Left kidney (tissue), 8 donors: ENCODE measurements around the gene FOXR1. TPM values are rescaled to one million over a fixed set of nuclear protein-coding genes. Genes with fewer than 3 reads are reported as not detected.
A peak's percentile ranks its signal among the peaks of the same experiment; 100 is the strongest.

Experiments
- DNase-seq: peaks from one replicate; pipeline ENCODE4 v3.0.0-alpha.2; 2013
- long read RNA-seq, 8 donors: transcript quantifications; one replicate each; lab custom pipeline, GENCODE V29; 2026
- polyA plus RNA-seq: library from polyadenylated mRNA; unstranded; fragments of 120-200 nt; gene quantifications from one replicate; pipeline ENCODE4 v1.2.1, GENCODE V29; 2013; ENCODE audit not compliant: insufficient read length

Gene FOXR1
- 0.13 TPM for polyA plus RNA-seq
- long read RNA-seq, donor 1: 0 reads
- long read RNA-seq, donor 2: 0 reads
- long read RNA-seq, donor 3: 0 reads
- long read RNA-seq, donor 4: 0 reads
- long read RNA-seq, donor 5: 0 reads
- long read RNA-seq, donor 6: 0 reads
- long read RNA-seq, donor 7: 0 reads
- long read RNA-seq, donor 8: 0 reads

- no peak for DNase-seq
Measured at GRCh38 chr11:118971646-118972045, at the start of gene FOXR1. Gene FOXR1 (plus strand): TSS chr11:118971761. CDS start chr11:118971932, 171 bp downstream.

DNA sequence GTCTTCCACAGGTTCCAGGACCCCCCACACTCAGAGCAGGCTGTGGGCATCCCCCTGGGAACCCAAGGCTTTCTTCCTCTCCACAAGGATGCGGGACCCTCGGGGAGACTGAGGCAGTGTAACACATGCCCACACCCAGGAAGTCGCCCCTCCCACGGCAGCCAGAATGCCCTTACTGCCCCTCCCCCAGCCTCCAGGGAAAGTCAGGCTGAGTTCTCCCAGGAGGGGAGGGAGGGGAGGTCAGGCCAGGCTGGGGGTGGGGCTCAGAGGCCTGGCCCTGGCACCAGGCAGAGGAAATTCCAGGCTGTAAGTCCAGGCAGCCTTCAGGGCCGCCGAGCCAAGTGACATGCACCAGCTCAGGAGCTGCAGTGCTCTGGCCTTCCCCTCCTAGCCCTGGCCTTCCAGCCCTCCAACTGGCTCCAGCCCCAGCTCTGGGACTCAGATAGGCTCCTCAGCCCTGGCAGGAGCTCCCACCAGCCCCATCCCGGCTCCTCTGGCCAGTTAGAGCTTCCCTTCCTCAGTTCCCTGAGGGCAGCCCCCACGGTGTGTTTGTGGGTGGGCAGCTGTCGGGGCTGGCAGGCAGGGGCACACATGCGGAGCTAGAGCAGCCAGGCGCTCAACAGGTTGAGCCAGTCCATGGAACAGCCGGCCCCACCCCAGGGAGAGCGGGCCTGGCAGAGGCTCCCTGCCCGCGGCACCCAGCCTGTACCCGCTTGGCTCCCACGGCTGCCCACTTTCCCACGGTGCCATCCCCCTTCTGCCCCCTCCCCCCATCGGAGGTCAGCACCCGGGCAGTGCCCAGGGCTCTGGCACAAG, 49.4 kb upstream of the FOXR1 start:
- no peak for DNase-seq

- DNase-seq: no peak
Measured at GRCh38 chr11:118922745-118923627, 48.6 kb upstream of the FOXR1 start.

DNA sequence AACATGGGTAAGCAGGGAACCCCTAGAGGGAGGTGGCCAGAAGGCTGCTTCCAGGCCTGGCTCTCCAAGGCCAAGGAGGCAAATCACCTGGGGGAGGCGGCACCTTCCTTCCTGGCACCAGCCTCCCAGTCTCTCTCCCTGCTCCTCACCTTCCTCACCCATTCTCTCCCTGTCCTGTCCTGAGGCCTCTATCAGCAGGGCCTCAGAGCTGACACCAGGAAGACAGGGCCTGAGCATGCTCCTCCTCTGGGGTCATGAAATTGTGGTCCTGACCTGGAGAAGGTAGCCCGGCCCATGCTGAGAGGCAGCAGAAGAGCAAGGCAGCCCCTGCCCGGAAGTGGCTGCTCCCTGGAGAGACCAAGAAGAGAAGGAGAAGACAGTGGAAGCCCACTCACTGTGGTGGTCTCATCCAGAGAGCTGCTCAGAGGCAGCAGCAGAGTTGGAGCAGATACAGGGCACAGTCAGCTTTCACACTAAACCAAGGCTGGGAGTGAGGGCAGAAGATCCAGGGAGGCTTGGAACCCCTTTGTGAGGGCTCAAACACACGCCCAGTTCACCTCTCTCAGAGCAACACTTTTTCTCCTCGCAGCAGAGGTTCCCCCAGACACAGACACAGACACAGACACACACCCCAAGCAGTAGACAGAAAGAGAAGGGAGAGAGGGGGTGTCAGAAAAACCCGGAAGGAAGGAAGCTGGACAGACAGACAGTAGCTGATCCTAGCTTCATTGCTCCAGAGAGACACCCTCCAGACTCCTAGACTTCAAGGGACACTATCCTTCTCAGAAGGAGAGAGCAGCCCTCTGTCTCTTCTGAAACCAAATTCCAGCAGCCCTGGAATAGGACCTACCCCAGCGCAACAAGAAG, 47.6 kb upstream of the FOXR1 start:
- DNase-seq: no peak

DNA sequence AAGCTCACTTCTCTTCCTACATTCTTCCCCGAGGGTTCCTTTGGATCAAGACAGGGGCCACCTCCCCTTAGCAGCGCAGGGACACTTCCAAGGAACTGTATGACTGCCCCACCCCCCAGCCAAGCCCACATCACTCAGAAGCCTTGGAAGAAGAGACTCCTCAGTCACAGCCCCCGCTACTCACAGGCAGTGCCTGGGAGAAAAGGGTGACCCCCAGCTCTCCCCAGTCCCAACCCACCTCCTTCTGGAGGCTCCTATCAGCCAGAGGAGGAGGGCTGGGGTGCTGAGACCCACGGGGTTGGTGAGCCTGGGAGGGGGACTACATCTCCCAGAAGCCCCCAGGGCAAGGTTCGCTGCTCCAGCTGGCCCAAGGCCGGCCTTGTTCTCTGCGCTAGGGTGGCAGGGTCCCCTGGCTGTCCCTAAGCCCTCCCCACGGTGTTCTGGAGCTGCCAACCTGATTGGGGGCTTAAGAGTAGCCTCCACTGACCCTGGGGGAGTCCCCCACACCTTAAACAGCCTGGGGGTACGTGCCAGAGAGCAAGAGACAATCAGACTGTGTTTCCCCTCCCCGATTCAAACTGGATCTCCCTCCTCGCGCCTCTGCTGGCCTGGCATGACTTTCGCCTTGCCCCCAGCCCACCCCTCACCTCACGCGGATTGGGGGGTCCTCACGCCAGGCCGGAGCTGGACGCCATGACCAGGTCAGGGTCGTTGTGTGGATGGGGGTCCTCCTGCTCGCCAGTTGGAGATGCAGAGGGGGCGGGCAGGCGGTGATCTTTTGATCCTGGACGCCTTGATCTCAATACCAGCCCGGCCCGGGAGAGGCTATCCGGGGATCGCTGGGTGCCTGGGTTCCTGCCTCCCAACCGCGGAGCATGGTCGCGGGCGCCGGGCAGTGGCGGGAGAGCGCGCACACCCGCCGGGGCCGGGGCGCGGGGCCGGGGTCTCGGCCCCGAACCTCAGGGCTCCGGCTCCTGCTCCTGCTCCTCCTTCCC, 46.7 kb upstream of the FOXR1 start:
- no peak for DNase-seq

GRCh38 chr11:118927554-118928100, 43.9 kb upstream of the FOXR1 start:
- no peak for DNase-seq

DNA sequence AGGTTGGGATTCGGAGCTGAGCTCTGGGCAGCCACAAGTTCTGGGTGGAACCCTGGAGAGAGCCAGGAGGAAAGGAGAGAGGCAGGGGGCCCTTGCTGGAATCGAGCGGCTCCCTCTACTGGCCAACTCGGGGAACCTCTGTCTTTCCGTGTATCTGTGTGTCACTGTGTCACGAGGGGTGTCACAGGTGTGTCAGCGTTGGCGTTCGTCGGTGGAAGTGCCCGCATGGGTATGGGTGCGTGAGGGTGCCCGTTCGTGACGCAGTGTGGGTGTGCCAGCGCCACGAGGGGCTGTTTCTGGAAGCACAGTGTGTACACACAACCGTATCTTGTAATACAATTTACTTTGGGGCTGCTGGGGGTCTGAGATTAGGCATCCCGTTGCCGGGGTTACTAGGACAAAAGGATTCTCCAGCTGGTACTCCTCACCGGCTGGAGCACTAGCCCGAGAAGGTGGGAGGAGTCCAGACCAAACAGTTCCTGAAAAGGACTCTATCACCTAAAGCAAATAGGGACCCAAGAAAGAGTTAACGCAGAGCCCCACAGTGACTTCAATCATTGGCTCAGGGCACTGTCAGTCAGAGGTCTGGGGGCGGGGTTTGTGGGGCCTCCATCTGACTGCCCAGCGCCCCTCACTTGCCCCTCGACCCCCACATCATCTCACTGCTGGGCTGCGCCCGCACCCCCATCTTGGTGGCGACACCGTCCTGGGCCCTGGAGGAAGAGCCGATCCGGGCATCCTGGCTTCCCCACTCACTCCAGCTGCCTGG, 43.3 kb upstream of the FOXR1 start:
- DNase-seq: peak; percentile 98

DNA sequence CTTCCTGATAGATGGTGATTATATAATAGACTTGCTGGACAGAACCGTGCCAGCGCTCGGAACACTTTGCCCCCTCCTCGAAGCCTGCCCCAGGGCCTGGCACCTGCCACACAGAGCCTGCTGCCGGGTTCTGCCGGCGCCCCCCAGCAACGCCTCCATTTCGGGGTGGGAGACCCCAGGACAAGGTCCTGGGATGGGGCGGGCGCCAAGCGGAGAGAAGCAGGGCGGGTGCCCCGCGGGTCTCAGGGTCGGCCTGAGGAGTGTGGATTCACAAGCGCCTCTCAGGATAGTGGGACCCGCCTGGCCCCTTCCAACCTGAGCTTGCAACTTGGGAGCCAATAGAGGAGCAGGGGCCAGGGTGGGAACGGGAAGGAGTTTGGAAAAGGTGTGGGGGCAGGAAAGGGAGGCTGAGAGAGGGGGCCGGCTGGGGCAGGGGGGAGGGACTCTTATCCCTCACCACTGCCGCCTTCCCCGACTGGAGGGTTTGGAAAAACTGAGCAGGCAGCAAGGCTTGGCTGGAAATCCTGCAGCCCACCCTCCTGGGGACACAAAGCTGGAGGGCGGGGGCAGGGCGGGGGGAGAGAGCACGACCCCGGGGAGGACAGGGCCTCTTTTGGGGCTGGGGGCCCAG, 42.6 kb upstream of the FOXR1 start:
- DNase-seq: no peak

- DNase-seq: peak; percentile 93
Measured at GRCh38 chr11:118929501-118930093, 42.0 kb upstream of the FOXR1 start.

GRCh38 chr11:118930094-118930712, 41.4 kb upstream of the FOXR1 start:
- peak; percentile 93 for DNase-seq

DNA sequence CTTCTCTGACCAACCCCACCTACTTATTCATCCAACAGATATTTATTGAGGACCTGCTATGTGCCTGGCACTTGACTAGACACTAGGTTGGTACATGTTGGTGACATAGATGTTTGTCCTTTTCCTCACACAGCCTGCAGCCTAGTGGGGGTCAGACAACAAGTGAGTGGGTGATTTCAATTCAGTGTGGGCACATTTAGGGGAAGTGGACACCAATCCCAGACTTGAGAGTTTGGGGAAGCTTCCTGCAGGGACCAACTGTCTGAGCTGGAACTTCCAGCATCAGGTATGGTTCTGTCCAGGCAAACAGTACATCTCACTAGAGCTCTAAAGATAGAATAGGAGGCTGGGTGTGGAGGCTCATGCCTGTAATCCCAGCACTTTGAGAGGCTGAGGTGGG, 40.0 kb upstream of the FOXR1 start:
- no peak for DNase-seq

- DNase-seq: no peak
Measured at GRCh38 chr11:118933486-118933885, 38.1 kb upstream of the FOXR1 start.

DNA sequence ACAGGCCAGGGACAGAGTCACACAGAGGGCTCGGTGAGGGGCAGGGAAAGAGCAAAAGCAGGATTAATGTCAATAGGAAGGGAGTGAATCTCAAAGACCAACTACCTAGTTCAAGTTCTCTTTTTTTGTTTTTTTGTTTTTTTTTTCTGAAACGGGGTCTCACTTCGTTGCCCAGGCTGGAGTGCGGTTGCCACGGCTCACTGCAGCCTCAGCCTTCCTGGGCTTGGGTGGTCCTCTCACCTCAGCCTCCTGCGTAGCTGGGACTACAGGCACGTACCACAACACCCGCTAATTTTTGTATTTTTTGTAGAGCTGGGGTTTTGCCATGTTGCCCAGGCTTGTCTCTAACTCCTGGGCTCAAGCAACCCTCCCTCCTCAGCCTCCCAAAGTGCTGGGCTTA, 36.2 kb upstream of the FOXR1 start:
- no peak for DNase-seq

GRCh38 chr11:118938491-118939403, 32.8 kb upstream of the FOXR1 start:
- no peak for DNase-seq

DNA sequence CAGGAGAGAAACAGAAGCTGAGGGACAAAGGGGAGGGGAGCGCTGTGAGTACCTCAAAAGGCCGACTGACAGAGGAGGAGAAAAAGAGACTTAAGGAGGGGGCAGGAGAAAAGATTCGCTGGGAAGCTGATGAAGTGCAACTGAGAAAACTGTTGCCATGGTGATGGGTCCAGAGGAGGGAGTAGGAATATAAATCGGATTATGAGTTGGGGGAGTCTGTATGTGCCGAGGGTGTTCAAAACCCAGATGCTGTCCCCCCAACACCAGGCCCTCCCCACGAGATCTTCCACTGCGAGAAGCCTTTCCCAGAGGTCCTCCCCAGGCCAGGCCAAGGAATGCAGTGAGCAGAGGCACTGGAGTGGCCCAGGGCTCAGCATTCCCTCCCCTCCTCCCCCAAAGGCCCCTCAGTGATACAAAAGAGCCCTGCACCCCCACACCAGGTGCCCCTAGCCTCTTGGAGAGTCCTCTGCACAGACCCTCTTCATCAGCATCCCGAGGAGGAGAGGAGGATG, 32.1 kb upstream of the FOXR1 start:
- DNase-seq: no peak

DNA sequence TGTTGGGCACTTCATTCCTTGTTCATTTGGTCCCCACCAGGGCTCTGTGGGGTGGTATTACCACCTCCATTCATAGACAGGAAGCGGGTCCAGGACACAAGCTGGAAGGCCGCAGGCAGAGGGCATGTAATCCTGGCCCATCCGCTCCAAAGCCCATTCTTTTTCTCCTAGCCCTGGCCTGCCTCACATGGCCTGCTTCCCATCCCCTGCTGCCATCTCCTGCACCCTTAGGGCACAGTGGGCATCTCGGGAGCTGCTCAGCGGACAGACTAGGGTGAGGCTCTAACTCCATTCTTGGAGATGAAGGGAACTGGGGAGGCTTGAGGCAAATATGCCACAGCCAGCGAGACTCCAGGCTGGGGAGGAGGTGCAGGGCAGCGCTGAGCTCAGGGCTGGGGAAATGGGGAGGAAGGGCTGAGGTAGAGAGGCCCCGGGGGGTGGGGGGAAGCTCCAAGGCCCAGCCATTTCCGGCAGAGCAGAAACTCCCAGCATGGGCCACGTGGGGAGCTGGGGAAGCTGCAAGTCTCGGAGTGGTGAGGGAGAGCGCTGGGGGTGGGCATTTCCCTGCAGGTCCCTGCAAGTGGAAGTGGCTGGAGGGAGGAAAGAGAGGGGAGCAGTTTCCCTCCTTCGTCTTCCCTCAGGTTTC, 31.5 kb upstream of the FOXR1 start:
- DNase-seq: no peak
